GM12873 (cell line): Measurements from ENCODE around the gene C2CD4A.

Source experiments
- TF ChIP-seq, protein P1 (sequence below): IDR thresholded peaks from 2 replicates; pipeline ENCODE4 v1.5.1; 2012; ENCODE audit warnings: low read depth, mild to moderate bottlenecking, moderate library complexity, low read length, control low read depth; ENCODE audit not compliant: insufficient read depth; ENCODE audit errors: missing control alignments

The C2CD4A gene

DNA sequence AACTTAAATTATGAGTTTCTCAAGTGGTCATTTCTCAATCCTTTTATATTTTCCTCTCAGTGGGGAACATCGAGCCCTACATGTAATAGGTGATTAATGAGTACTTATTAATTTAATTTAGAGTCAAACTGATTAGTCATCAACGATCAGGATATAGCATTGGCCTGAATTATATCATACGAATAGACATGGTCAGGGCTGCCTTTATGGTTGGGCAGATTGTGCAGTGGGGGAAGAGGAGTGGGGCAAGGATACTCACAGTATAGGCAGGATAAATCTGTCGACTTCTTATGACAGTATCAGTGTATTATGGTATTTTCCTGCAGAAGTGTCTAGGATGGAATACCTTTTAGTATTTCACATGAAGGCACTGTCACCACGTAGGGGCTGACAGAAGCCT, 27.0 kb downstream of the C2CD4A start:
- TF ChIP-seq, protein P1, sequence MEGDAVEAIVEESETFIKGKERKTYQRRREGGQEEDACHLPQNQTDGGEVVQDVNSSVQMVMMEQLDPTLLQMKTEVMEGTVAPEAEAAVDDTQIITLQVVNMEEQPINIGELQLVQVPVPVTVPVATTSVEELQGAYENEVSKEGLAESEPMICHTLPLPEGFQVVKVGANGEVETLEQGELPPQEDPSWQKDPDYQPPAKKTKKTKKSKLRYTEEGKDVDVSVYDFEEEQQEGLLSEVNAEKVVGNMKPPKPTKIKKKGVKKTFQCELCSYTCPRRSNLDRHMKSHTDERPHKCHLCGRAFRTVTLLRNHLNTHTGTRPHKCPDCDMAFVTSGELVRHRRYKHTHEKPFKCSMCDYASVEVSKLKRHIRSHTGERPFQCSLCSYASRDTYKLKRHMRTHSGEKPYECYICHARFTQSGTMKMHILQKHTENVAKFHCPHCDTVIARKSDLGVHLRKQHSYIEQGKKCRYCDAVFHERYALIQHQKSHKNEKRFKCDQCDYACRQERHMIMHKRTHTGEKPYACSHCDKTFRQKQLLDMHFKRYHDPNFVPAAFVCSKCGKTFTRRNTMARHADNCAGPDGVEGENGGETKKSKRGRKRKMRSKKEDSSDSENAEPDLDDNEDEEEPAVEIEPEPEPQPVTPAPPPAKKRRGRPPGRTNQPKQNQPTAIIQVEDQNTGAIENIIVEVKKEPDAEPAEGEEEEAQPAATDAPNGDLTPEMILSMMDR, result no peak

DNA sequence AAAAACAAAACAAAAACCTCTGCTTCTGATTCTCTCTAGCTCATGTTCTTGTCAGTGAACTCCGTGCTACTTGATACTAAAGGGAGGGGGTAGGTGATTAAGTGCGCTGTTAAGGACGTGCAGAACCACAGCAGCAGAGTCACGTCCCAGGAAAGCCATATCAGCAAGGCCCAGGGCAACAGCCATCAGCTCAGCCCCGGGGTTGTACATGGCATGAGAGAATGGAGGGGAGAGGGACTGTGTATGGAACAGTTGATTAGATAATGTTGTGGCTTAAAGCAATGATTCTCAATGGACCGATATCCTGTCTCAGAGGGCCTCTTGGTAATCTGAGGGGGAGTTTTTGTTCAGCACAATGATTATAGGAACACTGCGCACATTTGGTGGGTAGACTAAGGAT, 27.6 kb downstream of the C2CD4A start:
- TF ChIP-seq, protein P1, result no peak

DNA sequence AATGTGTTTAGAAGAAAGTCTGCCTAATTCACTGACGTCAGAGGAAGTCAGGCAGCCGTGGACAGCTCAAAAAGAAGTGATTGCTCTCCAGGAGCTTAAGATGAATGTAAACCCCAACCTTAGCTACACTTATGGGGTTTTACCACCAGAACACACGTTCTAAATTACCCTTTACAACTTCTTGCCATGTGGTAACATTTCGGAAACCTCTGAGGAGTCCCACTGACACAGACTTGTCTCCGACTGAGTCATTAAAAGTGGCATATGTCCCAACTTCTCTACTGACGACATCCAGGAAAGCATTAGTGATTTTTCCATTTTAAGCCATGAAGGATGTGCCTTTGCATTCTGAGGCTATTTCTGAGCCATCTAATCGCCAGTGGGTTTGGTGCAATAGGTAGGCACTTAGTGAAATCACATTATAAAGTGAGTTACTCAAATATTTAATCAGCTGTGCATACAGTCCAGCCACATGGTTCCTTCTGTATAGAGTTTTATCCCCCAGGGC, 32.4 kb downstream of the C2CD4A start:
- TF ChIP-seq, protein P1, result no peak

DNA sequence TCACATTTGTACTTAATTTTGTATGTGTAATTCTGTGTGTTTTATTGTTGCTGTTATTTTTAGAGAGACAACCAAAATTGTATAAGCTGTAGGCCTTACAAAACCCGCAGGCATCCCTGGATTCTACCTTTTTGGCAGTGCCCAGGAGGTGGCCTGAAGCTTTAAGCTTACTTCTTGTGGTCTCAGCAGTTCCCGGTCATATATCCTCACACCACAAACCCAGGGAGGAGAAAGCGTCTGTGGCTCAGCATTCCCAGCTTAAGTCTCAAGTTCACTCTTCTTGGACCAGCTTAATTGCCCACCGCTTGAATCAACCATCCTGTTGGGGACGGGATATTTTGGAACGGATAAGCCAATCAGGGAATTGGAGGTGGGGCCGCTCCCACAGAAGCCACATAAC, 36.7 kb downstream of the C2CD4A start:
- TF ChIP-seq, protein P1, result no peak

DNA sequence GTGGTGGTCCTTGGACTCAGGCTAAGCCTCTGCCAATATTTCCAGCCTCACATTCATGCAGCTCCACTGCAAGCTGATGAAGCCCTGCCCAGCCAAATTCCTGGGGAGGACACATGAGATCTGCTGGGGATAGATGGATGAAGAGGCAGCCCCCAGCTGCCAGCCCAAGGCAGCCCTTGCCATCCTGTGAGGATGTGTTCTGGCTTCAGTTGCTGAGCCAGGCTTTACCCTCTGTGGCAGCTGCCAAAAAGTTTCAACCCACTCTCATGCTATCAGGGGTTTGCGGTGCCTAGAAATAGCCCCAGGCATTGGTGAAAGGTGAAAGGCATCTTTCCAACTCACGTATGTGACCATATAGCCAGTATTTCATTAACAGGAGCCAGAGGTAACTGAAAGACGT, 37.6 kb downstream of the C2CD4A start:
- TF ChIP-seq, protein P1, result no peak

DNA sequence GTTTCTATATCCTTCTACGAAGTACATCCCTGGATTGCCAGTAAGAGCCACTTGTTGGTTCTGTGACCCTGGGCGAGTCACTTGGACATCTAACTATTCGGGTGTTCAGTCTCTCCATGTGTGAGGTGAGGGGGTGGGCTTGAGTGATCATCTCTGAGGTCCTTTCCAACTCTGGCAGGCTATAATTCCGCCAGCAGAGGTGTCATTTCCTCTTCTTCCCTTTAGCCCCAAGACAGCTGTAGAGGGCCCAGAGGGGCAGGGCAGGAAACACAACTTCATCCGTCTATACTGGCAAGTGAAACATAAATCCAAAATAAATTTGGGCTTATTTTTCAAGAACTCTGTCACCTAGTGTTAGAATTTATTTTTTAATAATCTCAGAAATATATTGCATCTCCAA, 38.1 kb downstream of the C2CD4A start:
- TF ChIP-seq, protein P1, result no peak

DNA sequence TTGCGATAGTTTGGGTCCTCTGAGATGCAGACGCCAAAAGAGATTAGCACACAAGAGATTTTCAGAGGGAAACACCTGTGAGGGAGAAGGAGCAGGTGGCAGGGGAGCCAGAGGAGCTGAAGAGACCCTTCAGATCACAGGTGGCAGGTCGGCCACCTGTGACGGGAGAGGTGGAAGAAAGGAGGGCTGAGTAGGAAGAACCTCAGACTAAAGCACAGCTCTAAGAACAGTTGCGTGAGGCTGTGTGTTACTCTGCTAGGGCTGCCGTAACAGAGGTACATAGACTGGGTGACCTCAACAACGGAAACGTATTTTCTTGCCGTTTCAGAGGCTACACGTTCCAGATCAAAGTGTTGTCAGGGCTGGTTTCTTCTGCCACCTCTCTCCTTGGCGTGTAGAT, 38.5 kb downstream of the C2CD4A start:
- TF ChIP-seq, protein P1, result no peak
